NCI-H2196 (cell line): Measurements from ENCODE around the gene GDF10.

Experiments
- DNase-seq: peaks from one replicate; lab custom pipeline; 2025; ENCODE audit not compliant: unreplicated experiment; lab: John Stamatoyannopoulos, UW

The GDF10 gene

DNA sequence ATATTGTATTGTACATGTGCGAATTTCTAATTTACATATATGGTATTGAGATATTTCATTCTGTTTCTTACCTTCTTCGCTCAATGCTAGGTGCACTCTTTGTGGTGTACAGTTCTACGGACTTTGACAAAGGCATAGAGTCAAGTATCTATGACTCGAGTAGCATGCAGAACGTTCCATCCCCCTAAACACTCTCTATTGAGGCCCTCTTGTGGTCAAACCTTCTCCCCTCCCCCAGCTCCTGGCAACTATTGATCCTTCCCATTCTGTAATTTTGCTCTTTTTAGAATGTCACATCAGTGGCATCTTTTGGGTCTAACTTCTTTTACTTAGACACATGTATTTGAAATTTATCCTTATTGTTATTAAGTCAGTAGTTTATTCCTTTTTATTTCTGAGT lies 30.7 kb upstream of the GDF10 start:
- DNase-seq, result no peak

GRCh38 chr10:47276071-47276470 lies 23.9 kb upstream of the GDF10 start:
- DNase-seq, result no peak

GRCh38 chr10:47276576-47277351 lies 23.2 kb upstream of the GDF10 start:
- DNase-seq, result no peak

GRCh38 chr10:47277352-47278151 lies 22.4 kb upstream of the GDF10 start:
- no peak for DNase-seq

DNA sequence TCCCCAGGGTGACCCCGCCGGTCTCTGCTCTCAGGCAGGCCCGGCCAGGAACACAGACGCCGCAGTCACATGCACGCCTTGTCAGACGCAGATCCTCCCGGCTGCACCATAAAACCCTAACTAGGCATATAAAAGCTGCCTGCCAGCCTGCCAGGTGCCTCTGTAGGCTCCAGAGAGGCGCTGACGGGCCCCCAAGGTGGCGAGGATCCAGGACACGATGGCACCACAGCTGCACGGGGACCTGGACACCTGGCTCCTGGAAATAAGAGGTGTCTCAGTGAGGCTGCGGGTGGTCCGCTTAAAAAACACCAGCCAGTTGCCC lies 21.9 kb upstream of the GDF10 start:
- no peak for DNase-seq

DNA sequence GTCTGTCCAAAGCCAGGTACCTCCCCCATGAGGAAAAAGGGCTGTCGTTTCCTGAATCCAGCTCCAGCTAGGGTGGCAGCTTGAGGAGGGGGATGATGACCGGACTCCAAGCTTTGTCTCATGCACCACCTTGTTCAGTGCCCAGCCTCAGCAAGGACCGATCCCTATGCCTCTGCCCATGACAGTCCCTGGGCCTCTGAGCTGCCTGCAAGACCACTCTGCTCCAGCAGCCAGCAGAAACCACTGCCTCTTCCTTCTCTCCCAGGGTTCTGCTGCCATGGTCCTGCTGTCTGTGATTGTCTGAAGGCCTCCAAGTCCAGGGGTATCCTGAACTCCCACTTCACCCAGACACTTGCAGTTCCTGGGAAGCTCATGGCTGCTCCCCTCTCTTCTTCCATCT lies 21.3 kb upstream of the GDF10 start:
- DNase-seq, result no peak

DNA sequence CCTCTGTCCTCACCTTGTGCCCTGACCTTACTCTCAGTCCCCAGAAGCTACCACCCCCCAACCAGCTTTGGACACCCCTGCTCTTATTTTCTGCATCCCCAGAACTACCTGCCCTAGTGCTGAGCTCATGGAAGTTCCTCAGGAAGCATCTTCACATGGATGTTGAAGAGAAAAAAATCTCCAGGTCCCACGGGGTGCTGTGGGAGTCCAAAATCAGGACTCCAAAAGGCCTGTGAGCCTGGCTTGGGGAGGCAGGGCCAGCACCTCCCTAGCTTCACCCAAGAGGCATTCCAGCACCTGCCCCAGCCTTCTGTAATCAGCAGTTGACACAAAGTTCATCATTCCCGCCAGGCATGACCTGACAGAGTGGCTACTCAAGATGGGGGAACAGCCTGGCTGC lies 20.7 kb upstream of the GDF10 start:
- no peak for DNase-seq

GRCh38 chr10:47282005-47282656 lies 17.9 kb upstream of the GDF10 start:
- DNase-seq, result no peak

GRCh38 chr10:47282657-47283018 lies 17.4 kb upstream of the GDF10 start:
- DNase-seq, result no peak

- no peak for DNase-seq
Observed at GRCh38 chr10:47283101-47283630, 16.8 kb upstream of the GDF10 start.

- DNase-seq, result no peak
Observed at GRCh38 chr10:47283848-47284247, 16.1 kb upstream of the GDF10 start.

DNA sequence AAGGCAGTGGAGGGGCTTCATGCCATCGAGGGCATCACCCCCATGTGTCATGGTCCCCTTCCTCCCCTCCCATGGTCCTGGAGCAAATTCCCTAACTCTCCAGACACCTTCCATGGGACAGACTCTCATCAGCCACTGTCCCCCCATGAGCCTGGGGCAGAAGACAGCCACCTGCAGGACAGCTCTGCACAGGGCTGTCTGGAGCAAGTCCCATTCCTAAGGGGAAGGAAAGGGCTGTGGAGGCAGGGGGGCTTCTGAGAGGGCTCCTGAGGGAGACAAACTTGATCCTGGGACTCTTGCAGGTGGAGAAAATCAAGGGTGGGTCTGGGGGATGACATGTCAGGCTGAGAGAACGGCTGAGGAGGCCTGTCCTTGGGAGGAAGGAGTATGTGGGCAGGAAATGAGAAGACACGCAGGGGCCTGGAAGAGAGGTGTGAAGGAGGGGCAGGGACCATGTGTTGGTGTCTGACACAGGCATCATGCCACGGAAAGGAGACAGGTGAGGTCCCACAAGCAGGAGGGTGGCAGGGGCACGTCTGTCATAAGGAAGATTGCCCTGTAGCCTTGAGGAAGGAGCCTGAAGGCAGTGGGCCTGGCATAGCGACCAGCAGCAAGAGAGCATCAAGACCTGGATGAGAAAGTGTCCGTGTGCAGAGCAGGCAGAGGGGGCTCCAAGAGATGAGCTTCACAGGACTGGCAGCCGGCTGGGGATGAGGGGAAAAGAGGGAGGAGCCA lies 14.4 kb upstream of the GDF10 start:
- no peak for DNase-seq

DNA sequence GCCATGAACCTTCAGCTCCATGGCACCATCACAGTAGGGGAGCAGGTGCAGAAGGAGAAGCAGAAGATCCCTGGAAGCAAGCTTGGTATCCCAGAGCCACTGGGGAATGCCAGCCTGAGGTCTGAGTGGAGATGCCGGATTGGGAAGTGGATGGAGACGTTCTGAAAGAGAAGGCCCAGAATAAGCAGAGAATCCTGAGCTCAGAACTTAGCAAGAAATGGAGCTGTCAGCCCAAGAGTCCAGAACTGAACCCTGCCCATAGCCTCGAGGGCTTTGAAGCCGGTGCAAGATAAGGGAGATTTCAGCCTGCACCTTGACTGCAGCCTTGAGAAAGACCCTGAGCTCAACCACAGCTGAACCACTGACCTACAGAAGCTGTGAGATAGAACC lies 13.9 kb upstream of the GDF10 start:
- DNase-seq, result no peak

- no peak for DNase-seq
Observed at GRCh38 chr10:47286591-47287315, 13.2 kb upstream of the GDF10 start.

DNA sequence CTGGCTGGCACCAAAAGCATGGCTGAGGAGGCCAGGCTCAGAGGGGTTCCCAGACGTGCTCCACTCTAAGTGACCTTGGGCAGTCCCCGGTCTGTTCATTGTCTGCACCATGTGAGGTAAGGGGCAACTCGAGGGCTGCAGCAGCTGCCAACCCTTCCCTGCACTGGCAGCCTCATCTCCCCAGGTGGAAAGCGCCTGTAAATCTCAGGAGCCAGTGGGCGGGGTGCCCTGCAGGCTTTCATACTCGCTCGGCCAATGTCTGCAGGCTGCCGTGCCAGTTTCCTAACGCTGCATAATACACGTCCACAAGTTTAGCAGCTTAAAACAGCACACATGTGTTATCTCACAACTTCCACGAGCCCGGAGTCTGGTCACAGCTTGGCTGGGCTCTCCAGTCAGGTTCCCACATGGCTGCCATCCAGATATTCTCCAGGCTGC lies 12.6 kb upstream of the GDF10 start:
- DNase-seq, result no peak

DNA sequence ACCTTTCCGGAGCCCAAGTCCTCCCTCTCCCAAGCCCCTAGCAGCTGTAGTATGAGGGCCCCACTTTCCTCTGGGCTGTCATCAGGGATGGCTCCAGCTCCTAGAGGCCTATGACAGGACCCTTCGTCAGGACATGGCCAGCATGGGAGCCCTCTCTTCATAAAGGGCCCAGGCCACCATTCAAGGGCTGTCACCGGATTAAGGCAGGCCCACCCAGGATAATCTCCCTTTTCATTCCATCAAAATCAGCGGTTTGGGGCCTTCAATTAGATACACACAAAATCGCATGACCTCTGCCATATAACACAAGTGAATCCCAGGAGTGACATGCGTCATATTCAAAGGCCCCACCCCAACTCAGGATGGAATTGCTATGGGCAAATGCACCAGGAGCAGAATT lies 12.2 kb upstream of the GDF10 start:
- no peak for DNase-seq

DNA sequence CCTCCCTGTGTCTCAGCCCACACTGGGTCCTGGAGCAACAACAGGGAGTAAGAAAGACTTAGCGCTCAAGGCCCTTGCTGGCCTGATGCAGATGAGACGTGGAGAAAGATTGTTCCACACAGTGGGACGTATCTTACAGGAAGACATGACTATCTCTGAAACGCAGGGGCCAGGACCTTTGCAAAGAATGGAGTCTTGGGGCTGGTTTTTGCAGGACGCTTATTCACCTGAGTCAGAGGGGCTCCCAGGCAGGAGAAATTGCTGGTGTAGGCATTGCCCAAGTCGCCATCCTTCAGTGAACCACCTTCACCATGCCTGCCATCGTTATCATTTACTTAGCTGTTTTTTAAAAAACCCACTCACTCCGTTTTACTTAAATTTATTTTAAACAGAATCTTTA lies 11.8 kb upstream of the GDF10 start:
- DNase-seq, result no peak

- DNase-seq, result no peak
Observed at GRCh38 chr10:47288916-47289495, 11.0 kb upstream of the GDF10 start.

DNA sequence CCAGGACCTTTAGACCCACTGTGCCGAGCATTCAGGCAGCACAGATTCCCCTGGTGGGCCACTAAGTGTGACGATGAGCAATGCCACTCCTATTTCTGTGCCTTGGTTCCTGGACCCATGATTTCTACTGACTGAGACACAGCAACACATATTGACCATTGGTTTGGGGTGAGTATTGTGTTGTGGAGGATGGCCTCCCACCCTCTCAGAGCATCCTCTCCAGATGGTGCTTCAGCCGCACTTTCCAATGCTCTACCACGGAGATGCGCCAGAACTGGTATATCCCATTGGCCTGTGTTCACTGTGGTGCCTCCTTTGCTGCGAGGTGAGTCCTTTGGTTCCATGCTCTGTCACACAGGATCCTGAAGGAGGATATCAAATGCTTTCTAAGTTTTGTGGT lies 10.1 kb upstream of the GDF10 start:
- no peak for DNase-seq

- no peak for DNase-seq
Observed at GRCh38 chr10:47290338-47290737, 9.7 kb upstream of the GDF10 start.
